ENCODE data around the gene SLC10A1.
"Not testable (repeated sequence)": the region's sequence is repeated elsewhere in the genome, so short reads cannot be mapped to it uniquely, and the experiment has no call there.

The SLC10A1 gene

GRCh38 chr14:69753860-69754259, 43.2 kb downstream of the SLC10A1 start:
- no peak overlapping the region for H3K4me3 ChIP-seq (replicated peaks; ENCODE audit: low read depth, low read length)
- TF ChIP-seq, protein P1, sequence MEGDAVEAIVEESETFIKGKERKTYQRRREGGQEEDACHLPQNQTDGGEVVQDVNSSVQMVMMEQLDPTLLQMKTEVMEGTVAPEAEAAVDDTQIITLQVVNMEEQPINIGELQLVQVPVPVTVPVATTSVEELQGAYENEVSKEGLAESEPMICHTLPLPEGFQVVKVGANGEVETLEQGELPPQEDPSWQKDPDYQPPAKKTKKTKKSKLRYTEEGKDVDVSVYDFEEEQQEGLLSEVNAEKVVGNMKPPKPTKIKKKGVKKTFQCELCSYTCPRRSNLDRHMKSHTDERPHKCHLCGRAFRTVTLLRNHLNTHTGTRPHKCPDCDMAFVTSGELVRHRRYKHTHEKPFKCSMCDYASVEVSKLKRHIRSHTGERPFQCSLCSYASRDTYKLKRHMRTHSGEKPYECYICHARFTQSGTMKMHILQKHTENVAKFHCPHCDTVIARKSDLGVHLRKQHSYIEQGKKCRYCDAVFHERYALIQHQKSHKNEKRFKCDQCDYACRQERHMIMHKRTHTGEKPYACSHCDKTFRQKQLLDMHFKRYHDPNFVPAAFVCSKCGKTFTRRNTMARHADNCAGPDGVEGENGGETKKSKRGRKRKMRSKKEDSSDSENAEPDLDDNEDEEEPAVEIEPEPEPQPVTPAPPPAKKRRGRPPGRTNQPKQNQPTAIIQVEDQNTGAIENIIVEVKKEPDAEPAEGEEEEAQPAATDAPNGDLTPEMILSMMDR (IDR thresholded peaks at IDR 0.05; ENCODE audit: low read length, missing control alignments): no peak
- DNase-seq (ENCODE audit: low read depth): no peak

- DNase-seq (ENCODE audit: low read depth): no peak
- TF ChIP-seq, protein P1 (IDR thresholded peaks at IDR 0.05; ENCODE audit: low read length, missing control alignments): no peak
- H3K4me3 ChIP-seq (replicated peaks; ENCODE audit: low read depth, low read length): no peak overlapping the region
These were observed 44.3 kb downstream of the SLC10A1 start for GRCh38 chr14:69752773-69753172.

DNA sequence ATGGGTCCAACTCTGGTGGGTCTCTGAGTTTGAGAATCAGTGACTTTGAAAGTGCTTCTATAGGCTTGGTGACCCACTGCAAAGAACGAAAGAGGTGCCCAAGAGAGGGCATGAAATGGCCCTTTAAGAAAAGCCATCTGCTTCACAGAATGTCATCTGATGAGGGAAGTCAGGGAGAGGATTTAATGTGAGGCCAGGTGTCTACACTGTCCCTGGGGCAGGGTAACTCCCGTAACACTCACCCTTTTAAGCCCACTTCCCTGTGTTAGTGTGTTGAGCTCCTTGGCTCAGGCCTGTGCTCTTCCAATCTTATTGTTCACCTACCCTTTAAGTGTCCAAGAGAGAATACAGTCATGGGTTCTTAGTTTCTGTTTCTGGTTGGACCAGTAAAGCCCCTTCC, 46.5 kb downstream of the SLC10A1 start:
- no peak for DNase-seq (ENCODE audit: low read depth)
- TF ChIP-seq, protein P1 (IDR thresholded peaks at IDR 0.05; ENCODE audit: low read length, missing control alignments): no peak
- H3K4me3 ChIP-seq (replicated peaks; ENCODE audit: low read depth, low read length): no peak overlapping the region

DNA sequence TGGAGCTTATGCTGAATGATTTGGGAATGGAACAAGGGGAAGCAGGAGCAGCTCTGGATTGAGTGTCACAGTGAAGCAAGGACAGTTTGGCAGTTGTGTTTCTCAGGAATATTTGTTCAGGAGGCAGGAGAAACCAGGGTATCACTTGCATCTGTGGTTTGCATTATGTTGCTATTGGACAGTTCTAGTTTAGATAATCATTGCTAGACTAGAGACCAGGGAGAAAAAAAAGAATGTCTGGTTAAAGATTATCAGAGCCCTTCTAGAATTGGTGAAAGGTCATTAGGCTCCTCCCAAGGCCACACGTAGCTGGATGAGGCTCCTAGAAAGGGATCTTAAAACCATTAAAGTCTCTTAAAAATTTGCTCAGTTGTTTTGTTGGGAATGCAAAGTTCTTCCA, 47.1 kb downstream of the SLC10A1 start:
- no peak for DNase-seq (ENCODE audit: low read depth)
- TF ChIP-seq, protein P1 (IDR thresholded peaks at IDR 0.05; ENCODE audit: low read length, missing control alignments): no peak
- H3K4me3 ChIP-seq (replicated peaks; ENCODE audit: low read depth, low read length): no peak overlapping the region

DNA sequence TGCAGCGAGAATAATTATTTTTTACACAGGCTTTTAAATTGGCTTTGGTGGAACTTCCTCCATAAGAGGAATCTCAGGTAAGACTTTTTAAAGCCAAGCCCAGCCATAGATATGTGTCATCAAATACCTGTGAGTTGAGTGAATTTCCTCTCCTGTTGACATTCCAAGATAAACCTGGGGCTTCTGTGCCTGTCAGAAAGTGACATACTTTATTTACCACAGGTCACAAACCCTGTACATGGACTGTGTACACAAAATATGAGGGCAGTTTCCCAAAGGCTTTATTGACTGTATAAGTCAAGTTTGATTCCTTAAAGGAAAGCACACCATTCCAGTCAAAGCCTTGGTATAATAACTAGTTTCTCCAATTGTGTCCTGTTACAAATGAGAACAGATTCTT, 56.0 kb downstream of the SLC10A1 start:
- DNase-seq (ENCODE audit: low read depth): no peak
- TF ChIP-seq, protein P1 (IDR thresholded peaks at IDR 0.05; ENCODE audit: low read length, missing control alignments): no peak
- H3K4me3 ChIP-seq (replicated peaks; ENCODE audit: low read depth, low read length): no peak overlapping the region

GRCh38 chr14:69736405-69736804, 60.6 kb downstream of the SLC10A1 start:
- DNase-seq (ENCODE audit: low read depth); H3K4me3 ChIP-seq (replicated peaks; ENCODE audit: low read depth, low read length): not testable (repeated sequence)

GRCh38 chr14:69731919-69732598, 65.0 kb downstream of the SLC10A1 start:
- not testable (repeated sequence) for DNase-seq (ENCODE audit: low read depth)

DNA sequence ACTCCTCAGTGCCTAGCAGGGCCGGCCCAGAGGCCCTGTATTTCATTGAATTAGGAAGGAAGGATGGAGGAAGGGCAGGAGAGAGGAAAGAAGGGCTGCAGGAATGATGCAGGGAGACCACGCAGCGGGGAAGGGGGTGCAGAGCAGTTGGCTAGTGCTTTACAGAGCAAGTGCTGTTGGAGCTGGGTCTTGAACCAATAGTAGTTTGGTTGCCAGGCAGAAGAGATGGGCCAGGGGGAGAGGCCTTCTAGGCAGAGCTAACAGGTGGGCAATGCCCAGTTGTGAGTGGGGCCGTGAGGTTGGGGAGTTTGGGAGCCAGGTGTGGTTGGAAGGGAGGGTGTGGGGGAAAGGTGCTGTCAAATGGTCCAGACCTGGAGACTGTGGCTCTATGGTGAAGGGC, 69.2 kb downstream of the SLC10A1 start:
- H3K4me3 ChIP-seq (replicated peaks; ENCODE audit: low read depth, low read length): no peak overlapping the region
- DNase-seq (ENCODE audit: low read depth): no peak
- TF ChIP-seq, protein P1 (IDR thresholded peaks at IDR 0.05; ENCODE audit: low read length, missing control alignments): no peak

More at GRCh38 chr14:69731919-69732598, 65.0 kb downstream of the SLC10A1 start:
- not testable (repeated sequence) for H3K4me3 ChIP-seq (replicated peaks; ENCODE audit: low read depth, low read length)

Data from fibroblast of pulmonary artery (primary cell).